HK-2 (cell line): ENCODE measurements around the gene CACNA1C.

Experiments
- DNase-seq: peaks from one replicate; pipeline ENCODE4 v3.0.0-alpha.2; 2018; ENCODE audit not compliant: unreplicated experiment

The CACNA1C gene

GRCh38 chr12:2553388-2554126, 500.8 kb downstream of the CACNA1C start:
- DNase-seq: no peak

- no peak for DNase-seq
These were observed 502.8 kb downstream of the CACNA1C start for GRCh38 chr12:2555487-2556082.

- DNase-seq: no peak
These were observed 504.8 kb downstream of the CACNA1C start for GRCh38 chr12:2557597-2557996.

GRCh38 chr12:2559931-2560330, 507.1 kb downstream of the CACNA1C start:
- no peak for DNase-seq

- DNase-seq: no peak
These were observed 507.6 kb downstream of the CACNA1C start for GRCh38 chr12:2560356-2560755.

GRCh38 chr12:2561367-2561766, 508.6 kb downstream of the CACNA1C start:
- DNase-seq: no peak

- DNase-seq: no peak
These were observed 509.6 kb downstream of the CACNA1C start for GRCh38 chr12:2562400-2562799.

GRCh38 chr12:2563709-2564108, 510.9 kb downstream of the CACNA1C start:
- DNase-seq: no peak

GRCh38 chr12:2566161-2566560, 513.4 kb downstream of the CACNA1C start:
- DNase-seq: no peak

GRCh38 chr12:2567711-2568110, 514.9 kb downstream of the CACNA1C start:
- DNase-seq: no peak

GRCh38 chr12:2570562-2570961, 517.8 kb downstream of the CACNA1C start:
- DNase-seq: no peak

- DNase-seq: no peak
These were observed 521.7 kb downstream of the CACNA1C start for GRCh38 chr12:2574355-2574935.

GRCh38 chr12:2575245-2575644, 522.5 kb downstream of the CACNA1C start:
- no peak for DNase-seq

- DNase-seq: no peak
These were observed 525.4 kb downstream of the CACNA1C start for GRCh38 chr12:2578211-2578610.

GRCh38 chr12:2578772-2579171, 526.0 kb downstream of the CACNA1C start:
- no peak for DNase-seq

GRCh38 chr12:2580821-2581220, 528.0 kb downstream of the CACNA1C start:
- DNase-seq: no peak

GRCh38 chr12:2581293-2582045, 528.7 kb downstream of the CACNA1C start:
- DNase-seq: no peak

GRCh38 chr12:2582631-2583030, 529.8 kb downstream of the CACNA1C start:
- DNase-seq: no peak

GRCh38 chr12:2583091-2583497, 530.3 kb downstream of the CACNA1C start:
- peak; percentile 46 for DNase-seq

GRCh38 chr12:2583642-2584401, 531.0 kb downstream of the CACNA1C start:
- DNase-seq: no peak

- DNase-seq: no peak
These were observed 533.6 kb downstream of the CACNA1C start for GRCh38 chr12:2586156-2587038.
